CD4-positive, alpha-beta T cell treated with Interleukin-1 beta for 1 hour (primary cell): ENCODE results near the gene GAREM1.

Source experiments
- DNase-seq, 2 donors: peaks; one replicate each; pipeline ENCODE4 v3.0.0-alpha.2; 2020 to 2022

Gene GAREM1

GRCh38 chr18:32286749-32287148, 183.9 kb downstream of the GAREM1 start:
- DNase-seq, result no peak

- no peak for DNase-seq
These were observed 186.4 kb downstream of the GAREM1 start for GRCh38 chr18:32284284-32284683.

GRCh38 chr18:32280911-32281310, 189.8 kb downstream of the GAREM1 start:
- DNase-seq, result no peak

GRCh38 chr18:32280188-32280783, 190.4 kb downstream of the GAREM1 start:
- no peak for DNase-seq

- no peak for DNase-seq
These were observed 192.4 kb downstream of the GAREM1 start for GRCh38 chr18:32278177-32278799.

GRCh38 chr18:32277549-32277948, 193.1 kb downstream of the GAREM1 start:
- DNase-seq, result no peak

GRCh38 chr18:32276906-32277305, 193.8 kb downstream of the GAREM1 start:
- DNase-seq, result no peak

GRCh38 chr18:32276256-32276655, 194.4 kb downstream of the GAREM1 start:
- DNase-seq, result no peak

- no peak for DNase-seq
These were observed 195.5 kb downstream of the GAREM1 start for GRCh38 chr18:32275221-32275620.

- no peak for DNase-seq
These were observed 196.4 kb downstream of the GAREM1 start for GRCh38 chr18:32274307-32274706.

- no peak for DNase-seq
These were observed 198.9 kb downstream of the GAREM1 start for GRCh38 chr18:32271672-32272208.

GRCh38 chr18:32270341-32270740, 200.3 kb downstream of the GAREM1 start:
- no peak for DNase-seq

- no peak for DNase-seq
These were observed 203.2 kb downstream of the GAREM1 start for GRCh38 chr18:32267463-32267862.

GRCh38 chr18:32264401-32264800, 206.3 kb downstream of the GAREM1 start:
- no peak for DNase-seq

GRCh38 chr18:32262092-32262491, 208.6 kb downstream of the GAREM1 start:
- no peak for DNase-seq

- DNase-seq, result no peak
These were observed 209.7 kb downstream of the GAREM1 start for GRCh38 chr18:32261003-32261402.

GRCh38 chr18:32259553-32259952, 211.1 kb downstream of the GAREM1 start:
- no peak for DNase-seq

GRCh38 chr18:32258558-32259204, 212.0 kb downstream of the GAREM1 start:
- no peak for DNase-seq

GRCh38 chr18:32258148-32258547, 212.5 kb downstream of the GAREM1 start:
- DNase-seq, result no peak

GRCh38 chr18:32257084-32257785, 213.4 kb downstream of the GAREM1 start:
- DNase-seq, result no peak

GRCh38 chr18:32255570-32255969, 215.1 kb downstream of the GAREM1 start:
- no peak for DNase-seq

- no peak for DNase-seq
These were observed 218.4 kb downstream of the GAREM1 start for GRCh38 chr18:32252141-32252860.

- DNase-seq, result no peak
These were observed 219.2 kb downstream of the GAREM1 start for GRCh38 chr18:32251466-32251865.
